ENCODE measurements around the gene SLIT1. TPM values are rescaled to one million over a fixed set of nuclear protein-coding genes. Genes with fewer than 3 reads are reported as not detected.

Gene SLIT1
- total RNA-seq, 1 donor from 2014 or later = under 0.01 TPM

DNA sequence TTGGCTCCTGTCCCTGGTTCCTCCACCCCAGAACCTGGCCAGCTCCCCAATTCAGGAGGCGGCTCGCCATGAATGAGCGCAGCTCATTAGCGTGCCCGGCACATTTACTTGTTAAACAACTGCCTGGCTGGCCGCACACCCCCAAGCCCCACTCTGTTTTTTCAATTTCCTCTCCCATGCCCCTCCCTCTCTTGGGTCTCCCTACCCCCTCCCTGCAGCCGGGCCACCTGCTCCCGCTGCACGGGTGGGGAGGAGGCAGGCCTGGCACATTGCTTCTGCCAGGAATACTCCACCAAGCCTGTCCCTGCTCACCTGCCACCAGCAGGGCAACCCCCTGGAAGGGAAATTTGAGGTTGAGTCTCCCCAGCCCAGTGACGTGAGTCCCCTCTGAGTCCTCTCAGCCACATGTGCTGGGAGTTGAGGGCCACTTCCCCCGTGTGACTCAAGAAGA lies 2.5 kb upstream of the SLIT1 start:
- H3K9ac ChIP-seq (ENCODE audit: low read depth in 1 of 3, low read length in 3 of 3) = no peak overlapping the region
- H3K4me3 ChIP-seq (ENCODE audit: low read length in 3 of 3) = no peak overlapping the region
- H3K4me1 ChIP-seq (ENCODE audit: control insufficient read depth in 3 of 3, insufficient read depth in 3 of 3, low read length in 3 of 3) = peaks cover 0 to 4% (median 0%) of the 10 kb centered on the region in 3 donors
- H3K36me3 ChIP-seq (ENCODE audit: control insufficient read depth in 3 of 3, insufficient read depth in 3 of 3, low read length in 3 of 3) = no peaks in the 10 kb centered on the region
- no peak overlapping the region for H3K27ac ChIP-seq (ENCODE audit: low read depth, low read length)
- H3K9me3 ChIP-seq (ENCODE audit: control insufficient read depth in 3 of 3, low read length in 3 of 3) = no peaks in the 10 kb centered on the region
- peaks cover 40 to 51% (median 42%) of the 10 kb centered on the region in 3 donors for H3K27me3 ChIP-seq (ENCODE audit: control insufficient read depth in 3 of 3, insufficient read depth in 3 of 3, low read length in 3 of 3)

DNA sequence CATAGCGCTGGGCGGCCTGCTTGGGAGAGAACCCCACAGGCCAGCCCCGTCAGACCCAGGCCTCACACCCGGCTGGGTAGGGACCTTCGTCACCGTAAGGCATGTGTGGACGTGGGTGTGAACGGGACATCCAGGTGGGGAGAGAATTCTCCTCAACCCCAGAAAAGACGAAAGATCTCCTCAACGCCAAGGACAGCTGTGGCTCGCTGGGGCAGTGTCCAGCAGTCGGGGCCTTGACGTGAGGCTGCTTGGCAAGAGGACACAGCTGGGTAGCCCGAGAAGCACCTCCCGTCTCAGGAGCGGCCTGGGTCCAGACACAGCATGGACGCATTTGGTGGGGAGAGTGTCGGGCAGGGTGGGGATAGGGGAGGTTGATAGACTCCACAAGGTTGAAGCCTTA lies 1.2 kb upstream of the SLIT1 start:
- no peak overlapping the region for H3K27ac ChIP-seq (ENCODE audit: low read depth, low read length)
- peaks cover 41 to 52% (median 42%) of the 10 kb centered on the region in 3 donors for H3K27me3 ChIP-seq (ENCODE audit: control insufficient read depth in 3 of 3, insufficient read depth in 3 of 3, low read length in 3 of 3)
- no peaks in the 10 kb centered on the region for H3K36me3 ChIP-seq (ENCODE audit: control insufficient read depth in 3 of 3, insufficient read depth in 3 of 3, low read length in 3 of 3)
- H3K9me3 ChIP-seq (ENCODE audit: control insufficient read depth in 3 of 3, low read length in 3 of 3) = no peaks in the 10 kb centered on the region
- no peak overlapping the region for H3K9ac ChIP-seq (ENCODE audit: low read depth in 1 of 3, low read length in 3 of 3)
- H3K4me3 ChIP-seq (ENCODE audit: low read length in 3 of 3) = no peak overlapping the region
- peaks cover 0 to 4% (median 0%) of the 10 kb centered on the region in 3 donors for H3K4me1 ChIP-seq (ENCODE audit: control insufficient read depth in 3 of 3, insufficient read depth in 3 of 3, low read length in 3 of 3)

DNA sequence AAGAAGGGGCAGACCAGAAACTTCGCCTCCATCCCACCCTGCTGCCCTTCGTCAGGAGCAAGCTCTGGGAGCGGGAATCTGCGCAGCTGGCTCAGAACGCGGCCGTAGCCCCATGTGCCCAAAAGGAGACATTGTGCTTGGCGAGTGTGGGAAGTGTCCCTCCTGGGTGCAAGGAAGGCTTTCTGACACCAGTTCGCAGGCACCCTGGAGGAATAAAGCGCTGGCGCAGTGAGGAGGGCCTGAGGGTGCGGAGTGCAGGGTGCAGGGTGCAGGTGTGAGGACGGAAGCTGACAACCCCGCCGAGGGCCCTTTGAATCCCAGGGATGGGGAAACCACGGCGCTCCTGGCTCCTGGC lies 811 bp downstream of the SLIT1 start:
- no peak overlapping the region for H3K4me3 ChIP-seq (ENCODE audit: low read length in 3 of 3)
- H3K9ac ChIP-seq (ENCODE audit: low read depth in 1 of 3, low read length in 3 of 3) = no peak overlapping the region
- no peaks in the 10 kb centered on the region for H3K36me3 ChIP-seq (ENCODE audit: control insufficient read depth in 3 of 3, insufficient read depth in 3 of 3, low read length in 3 of 3)
- H3K27ac ChIP-seq (ENCODE audit: low read depth, low read length) = no peak overlapping the region
- H3K4me1 ChIP-seq (ENCODE audit: control insufficient read depth in 3 of 3, insufficient read depth in 3 of 3, low read length in 3 of 3) = peaks cover 0 to 4% (median 0%) of the 10 kb centered on the region in 3 donors
- peaks cover 42 to 59% (median 43%) of the 10 kb centered on the region in 3 donors for H3K27me3 ChIP-seq (ENCODE audit: control insufficient read depth in 3 of 3, insufficient read depth in 3 of 3, low read length in 3 of 3)
- H3K9me3 ChIP-seq (ENCODE audit: control insufficient read depth in 3 of 3, low read length in 3 of 3) = no peaks in the 10 kb centered on the region

DNA sequence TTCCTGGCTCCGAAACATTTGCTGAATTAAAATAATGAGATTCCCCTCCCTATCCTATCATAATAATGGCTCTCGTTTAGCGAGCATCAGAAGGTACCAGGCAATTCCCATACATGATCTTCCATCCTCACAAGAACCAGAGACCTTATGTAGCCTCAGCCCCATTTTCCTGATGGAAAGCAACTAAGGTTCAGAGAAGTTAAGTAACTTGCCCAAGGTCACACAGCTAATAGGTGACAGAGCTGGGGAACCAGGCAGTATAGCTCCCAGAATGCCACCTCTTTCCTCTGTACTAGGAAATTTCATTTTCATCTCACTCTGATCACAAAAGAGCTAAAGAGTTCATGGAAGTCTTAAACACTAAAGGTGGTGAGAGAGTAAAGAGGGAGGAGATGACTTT lies 2.4 kb downstream of the SLIT1 start:
- Histone ChIP-seq H3K36me3 (ENCODE audit: control insufficient read depth in 3 of 3, insufficient read depth in 3 of 3, low read length in 3 of 3) (no peaks in the 10 kb centered on the region), H3K27ac (ENCODE audit: low read depth, low read length) (no peak overlapping the region), H3K4me3 (ENCODE audit: low read length in 3 of 3) (no peak overlapping the region), H3K27me3 (ENCODE audit: control insufficient read depth in 3 of 3, insufficient read depth in 3 of 3, low read length in 3 of 3) (peaks cover 42 to 63% (median 42%) of the 10 kb centered on the region in 3 donors), H3K4me1 (ENCODE audit: control insufficient read depth in 3 of 3, insufficient read depth in 3 of 3, low read length in 3 of 3) (peaks cover 0 to 4% (median 0%) of the 10 kb centered on the region in 3 donors), H3K9ac (ENCODE audit: low read depth in 1 of 3, low read length in 3 of 3) (no peak overlapping the region), H3K9me3 (ENCODE audit: control insufficient read depth in 3 of 3, low read length in 3 of 3) (no peaks in the 10 kb centered on the region)

DNA sequence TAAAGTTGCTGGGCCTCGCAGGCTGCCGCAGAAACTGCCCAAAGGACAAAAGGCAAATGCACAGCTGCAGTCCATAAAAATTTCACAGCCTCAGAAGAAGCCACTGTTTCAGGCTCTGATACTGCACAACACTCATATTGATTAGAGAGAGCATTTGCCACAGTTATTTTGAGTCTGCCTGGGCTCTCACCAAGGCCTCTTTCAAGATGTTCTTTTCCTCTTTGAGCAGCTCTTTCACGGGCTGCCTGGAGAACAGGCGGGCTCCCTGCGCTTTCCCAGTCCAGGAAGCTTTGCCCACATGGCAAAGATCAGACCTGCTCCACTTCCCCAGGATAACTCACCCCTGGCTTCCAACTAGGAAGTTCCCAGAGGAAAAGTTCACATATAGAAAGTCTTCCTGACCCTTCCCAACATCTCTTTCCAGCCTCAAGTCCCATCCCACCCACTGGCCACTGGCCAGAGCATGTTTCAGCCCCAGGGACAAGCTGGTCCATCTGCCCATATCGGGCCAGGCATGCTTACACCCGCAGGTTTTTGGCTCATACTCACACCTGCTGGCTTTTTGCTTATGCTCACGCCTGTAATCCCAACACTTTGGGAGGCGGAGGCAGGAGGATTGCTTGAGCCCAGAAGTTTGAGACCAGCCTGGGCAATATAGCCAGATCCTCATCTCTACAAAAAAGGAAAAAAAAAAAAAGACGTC lies 3.3 kb downstream of the SLIT1 start:
- H3K4me1 ChIP-seq (ENCODE audit: control insufficient read depth in 3 of 3, insufficient read depth in 3 of 3, low read length in 3 of 3) = peaks cover 0 to 4% (median 0%) of the 10 kb centered on the region in 3 donors
- peaks cover 33 to 59% (median 34%) of the 10 kb centered on the region in 3 donors for H3K27me3 ChIP-seq (ENCODE audit: control insufficient read depth in 3 of 3, insufficient read depth in 3 of 3, low read length in 3 of 3)
- no peak overlapping the region for H3K27ac ChIP-seq (ENCODE audit: low read depth, low read length)
- no peaks in the 10 kb centered on the region for H3K9me3 ChIP-seq (ENCODE audit: control insufficient read depth in 3 of 3, low read length in 3 of 3)
- no peak overlapping the region for H3K9ac ChIP-seq (ENCODE audit: low read depth in 1 of 3, low read length in 3 of 3)
- H3K4me3 ChIP-seq (ENCODE audit: low read length in 3 of 3) = no peak overlapping the region
- H3K36me3 ChIP-seq (ENCODE audit: control insufficient read depth in 3 of 3, insufficient read depth in 3 of 3, low read length in 3 of 3) = no peaks in the 10 kb centered on the region

DNA sequence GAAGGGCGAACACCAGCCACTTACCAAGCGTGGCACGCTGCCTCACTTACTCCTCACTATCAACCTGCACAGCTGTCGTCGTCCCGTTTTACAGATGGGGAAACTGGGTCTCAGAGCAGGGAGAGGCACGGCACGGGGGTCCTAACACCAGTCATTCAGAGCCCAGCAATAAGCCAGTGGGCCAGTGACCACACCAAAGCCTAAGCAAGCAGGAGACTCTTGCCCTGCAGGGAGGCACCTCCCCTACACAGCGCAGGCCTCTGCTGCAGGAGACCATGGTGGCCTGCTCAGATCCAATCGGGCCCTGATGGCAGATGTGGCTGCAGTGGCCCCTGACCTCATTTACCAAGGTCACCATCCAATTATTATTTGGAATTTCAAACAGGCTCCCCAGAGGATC lies 4.8 kb downstream of the SLIT1 start:
- H3K9me3 ChIP-seq (ENCODE audit: control insufficient read depth in 3 of 3, low read length in 3 of 3) = no peaks in the 10 kb centered on the region
- no peaks in the 10 kb centered on the region for H3K36me3 ChIP-seq (ENCODE audit: control insufficient read depth in 3 of 3, insufficient read depth in 3 of 3, low read length in 3 of 3)
- peaks cover 23 to 53% (median 34%) of the 10 kb centered on the region in 3 donors for H3K27me3 ChIP-seq (ENCODE audit: control insufficient read depth in 3 of 3, insufficient read depth in 3 of 3, low read length in 3 of 3)
- H3K27ac ChIP-seq (ENCODE audit: low read depth, low read length) = no peak overlapping the region
- H3K9ac ChIP-seq (ENCODE audit: low read depth in 1 of 3, low read length in 3 of 3) = no peak overlapping the region
- H3K4me3 ChIP-seq (ENCODE audit: low read length in 3 of 3) = no peak overlapping the region
- H3K4me1 ChIP-seq (ENCODE audit: control insufficient read depth in 3 of 3, insufficient read depth in 3 of 3, low read length in 3 of 3) = peaks cover 0 to 4% (median 0%) of the 10 kb centered on the region in 3 donors

DNA sequence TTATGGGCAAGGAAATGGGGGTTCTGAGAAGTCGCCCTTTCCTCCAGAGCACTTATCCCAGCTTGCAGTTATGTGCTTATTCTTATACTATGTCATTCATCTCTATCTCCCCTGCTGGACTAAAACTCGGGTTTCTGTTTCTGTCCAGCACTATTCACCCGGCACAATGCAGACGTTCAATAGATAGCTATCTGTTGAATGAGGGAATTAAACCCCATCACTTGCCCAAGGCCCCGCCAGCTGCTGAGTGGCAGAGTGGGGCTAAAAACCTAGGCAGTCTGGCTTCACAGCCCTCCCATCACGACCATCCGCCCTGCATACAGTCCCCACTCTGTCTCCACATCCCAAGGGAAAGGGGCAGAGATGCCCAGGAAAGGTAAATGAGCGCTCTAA lies 5.4 kb downstream of the SLIT1 start:
- no peak overlapping the region for H3K4me3 ChIP-seq (ENCODE audit: low read length in 3 of 3)
- H3K9me3 ChIP-seq (ENCODE audit: control insufficient read depth in 3 of 3, low read length in 3 of 3) = no peaks in the 10 kb centered on the region
- no peak overlapping the region for H3K9ac ChIP-seq (ENCODE audit: low read depth in 1 of 3, low read length in 3 of 3)
- no peak overlapping the region for H3K27ac ChIP-seq (ENCODE audit: low read depth, low read length)
- no peaks in the 10 kb centered on the region for H3K36me3 ChIP-seq (ENCODE audit: control insufficient read depth in 3 of 3, insufficient read depth in 3 of 3, low read length in 3 of 3)
- H3K27me3 ChIP-seq (ENCODE audit: control insufficient read depth in 3 of 3, insufficient read depth in 3 of 3, low read length in 3 of 3) = peaks cover 18 to 48% (median 28%) of the 10 kb centered on the region in 3 donors
- peaks cover 0 to 2% (median 0%) of the 10 kb centered on the region in 3 donors for H3K4me1 ChIP-seq (ENCODE audit: control insufficient read depth in 3 of 3, insufficient read depth in 3 of 3, low read length in 3 of 3)

DNA sequence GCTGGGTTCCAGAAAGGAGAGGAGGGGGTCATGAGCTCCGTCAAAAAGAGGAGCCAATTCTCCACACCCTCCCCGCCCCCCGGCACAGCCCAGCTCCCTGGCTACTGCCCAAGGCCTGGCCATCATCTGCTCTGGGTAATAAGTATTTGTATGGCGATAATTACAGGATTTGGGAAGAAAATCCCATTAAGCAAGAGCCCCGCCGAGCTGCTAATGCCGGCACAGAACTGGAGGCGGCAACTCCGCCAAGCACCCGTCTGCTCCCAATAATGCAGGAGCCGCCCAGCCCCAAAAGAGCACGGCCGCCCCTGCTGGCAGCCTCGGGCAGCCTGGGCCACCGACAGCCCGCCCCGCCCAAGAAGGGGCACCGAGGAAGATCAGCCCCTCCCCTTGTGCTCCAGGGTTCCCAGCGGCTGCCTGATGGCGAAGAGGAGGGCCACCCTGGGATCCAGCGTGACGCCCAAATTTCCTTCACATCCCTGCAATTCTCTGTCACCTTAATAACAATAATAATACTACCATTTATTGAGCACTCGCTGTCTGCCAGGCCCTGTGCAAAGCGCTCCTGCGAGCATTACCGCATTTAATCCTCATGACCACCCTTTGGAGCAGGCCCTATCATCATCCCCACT lies 5.9 kb downstream of the SLIT1 start:
- Histone ChIP-seq H3K9me3 (ENCODE audit: control insufficient read depth in 3 of 3, low read length in 3 of 3) (no peaks in the 10 kb centered on the region), H3K27me3 (ENCODE audit: control insufficient read depth in 3 of 3, insufficient read depth in 3 of 3, low read length in 3 of 3) (peaks cover 13 to 43% (median 23%) of the 10 kb centered on the region in 3 donors), H3K27ac (ENCODE audit: low read depth, low read length) (no peak overlapping the region), H3K9ac (ENCODE audit: low read depth in 1 of 3, low read length in 3 of 3) (no peak overlapping the region), H3K4me3 (ENCODE audit: low read length in 3 of 3) (no peak overlapping the region), H3K4me1 (ENCODE audit: control insufficient read depth in 3 of 3, insufficient read depth in 3 of 3, low read length in 3 of 3) (no peaks in the 10 kb centered on the region), H3K36me3 (ENCODE audit: control insufficient read depth in 3 of 3, insufficient read depth in 3 of 3, low read length in 3 of 3) (no peaks in the 10 kb centered on the region)

DNA sequence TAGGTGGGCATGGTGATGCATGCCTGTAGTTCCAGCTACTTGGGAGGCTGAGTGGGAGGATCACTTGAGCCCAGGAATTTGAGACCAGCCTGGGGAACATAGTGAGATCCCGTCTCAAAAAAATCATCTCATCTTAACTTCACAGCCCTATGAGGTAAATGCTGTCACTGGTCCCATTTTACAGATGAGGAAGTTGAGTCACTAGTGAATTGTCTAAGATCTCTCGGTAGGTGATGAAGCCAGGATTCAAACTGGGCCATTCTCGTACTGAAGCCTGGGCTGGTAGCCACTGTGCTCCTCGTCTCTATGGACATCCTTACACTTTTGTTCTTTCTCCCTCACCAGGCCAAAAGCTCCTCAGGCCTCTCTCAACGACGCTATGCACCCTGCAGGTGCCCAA lies 6.4 kb downstream of the SLIT1 start:
- Histone ChIP-seq H3K27me3 (ENCODE audit: control insufficient read depth in 3 of 3, insufficient read depth in 3 of 3, low read length in 3 of 3) (peaks cover 8 to 38% (median 19%) of the 10 kb centered on the region in 3 donors), H3K4me3 (ENCODE audit: low read length in 3 of 3) (no peak overlapping the region), H3K27ac (ENCODE audit: low read depth, low read length) (no peak overlapping the region), H3K9ac (ENCODE audit: low read depth in 1 of 3, low read length in 3 of 3) (no peak overlapping the region), H3K9me3 (ENCODE audit: control insufficient read depth in 3 of 3, low read length in 3 of 3) (no peaks in the 10 kb centered on the region), H3K36me3 (ENCODE audit: control insufficient read depth in 3 of 3, insufficient read depth in 3 of 3, low read length in 3 of 3) (no peaks in the 10 kb centered on the region), H3K4me1 (ENCODE audit: control insufficient read depth in 3 of 3, insufficient read depth in 3 of 3, low read length in 3 of 3) (no peaks in the 10 kb centered on the region)

DNA sequence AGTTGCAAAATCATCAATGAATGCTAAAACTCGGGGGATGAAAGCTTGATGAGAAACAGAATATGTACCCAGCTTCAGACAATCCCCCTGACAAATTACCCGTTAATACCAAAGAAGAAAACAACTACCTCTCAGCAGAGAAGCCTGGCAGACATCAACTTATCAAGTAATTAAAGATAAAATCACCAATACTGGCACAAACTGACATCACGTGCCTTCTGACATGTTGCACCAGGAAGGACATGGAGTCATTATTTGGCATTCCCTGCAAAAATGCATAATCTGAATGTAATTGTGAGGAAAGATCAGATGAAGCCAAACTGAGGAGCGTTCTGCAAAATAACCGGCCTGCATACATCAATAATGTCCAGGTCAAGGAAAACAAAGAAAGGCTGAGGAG lies 7.7 kb downstream of the SLIT1 start:
- Histone ChIP-seq H3K4me1 (ENCODE audit: control insufficient read depth in 3 of 3, insufficient read depth in 3 of 3, low read length in 3 of 3) (no peaks in the 10 kb centered on the region), H3K27me3 (ENCODE audit: control insufficient read depth in 3 of 3, insufficient read depth in 3 of 3, low read length in 3 of 3) (peaks cover 0 to 27% (median 14%) of the 10 kb centered on the region in 3 donors), H3K27ac (ENCODE audit: low read depth, low read length) (no peak overlapping the region), H3K36me3 (ENCODE audit: control insufficient read depth in 3 of 3, insufficient read depth in 3 of 3, low read length in 3 of 3) (no peaks in the 10 kb centered on the region), H3K4me3 (ENCODE audit: low read length in 3 of 3) (no peak overlapping the region), H3K9ac (ENCODE audit: low read depth in 1 of 3, low read length in 3 of 3) (no peak overlapping the region), H3K9me3 (ENCODE audit: control insufficient read depth in 3 of 3, low read length in 3 of 3) (no peaks in the 10 kb centered on the region)

Measured in skeletal muscle tissue (tissue), 4 donors.